K562 (cell line): Measurements from ENCODE around the gene ZNF738. TPM values are rescaled to one million over a fixed set of nuclear protein-coding genes. Genes with fewer than 3 reads are reported as not detected.

Source experiments
- PHF21A ChIP-seq: fragments of 450-650 bp; IDR thresholded peaks from 2 replicates; pipeline ENCODE4 v1.6.1; 2017; ENCODE audit warnings: low read depth, borderline replicate concordance
- XRCC4 ChIP-seq: IDR thresholded peaks from one replicate; pipeline ENCODE4 v1.6.1; 2011; ENCODE audit not compliant: insufficient read depth, insufficient read length; ENCODE audit errors: extremely low read depth
- ZNF263 ChIP-seq: sonication (generic); formaldehyde crosslinking; IDR thresholded peaks from 2 replicates; pipeline ENCODE4 v1.8.0; 2022; ENCODE audit warnings: mild to moderate bottlenecking, missing genetic modification reagents, borderline replicate concordance
- polyA plus RNA-seq, 8 experiments: library from polyadenylated mRNA; depleted of rRNA in 4 of 8; stranded (reverse) in 5 of 8; unstranded in 3 of 8; fragments of >200 nt; fragmentation: Nextera tagmentation in 2 of 8; fragmentation: Illumina TruSeq in 1 of 8; extraction: Ambion mirVana in 2 of 8; extraction: Trizol in 1 of 8; gene quantifications; 2 replicates each; pipeline versions ENCODE4 v1.2.1 to v1.2.3, GENCODE V29; 2011 to 2014; ENCODE audit warnings: inconsistent platforms in 1 of 8, missing spikeins in 1 of 8
- total RNA-seq, 7 experiments: library from RNA; depleted of rRNA in 6 of 7; stranded (reverse); fragments of >200 nt in 6 of 7; fragmentation: Illumina TruSeq in 2 of 7; extraction: Trizol in 2 of 7; gene quantifications; 2 replicates each; pipeline versions ENCODE4 v1.2.1 to v1.2.3, GENCODE V29; 2011 to 2021; ENCODE audit warnings: low replicate concordance in 1 of 7
- TF ChIP-seq, protein P1 (sequence below): sonication (generic); formaldehyde crosslinking; IDR thresholded peaks from 2 replicates; pipeline ENCODE4 v1.8.1; 2023; ENCODE audit warnings: missing genetic modification reagents, mild to moderate bottlenecking, borderline replicate concordance

The ZNF738 gene
- total and polyA plus RNA-seq, 9 of the 15 experiments (the other 6 are each of a cell fraction or from before 2014, with no cell fraction given), result 5.6 to 15.0 (median 8.6) TPM

- TF ChIP-seq, protein P1, sequence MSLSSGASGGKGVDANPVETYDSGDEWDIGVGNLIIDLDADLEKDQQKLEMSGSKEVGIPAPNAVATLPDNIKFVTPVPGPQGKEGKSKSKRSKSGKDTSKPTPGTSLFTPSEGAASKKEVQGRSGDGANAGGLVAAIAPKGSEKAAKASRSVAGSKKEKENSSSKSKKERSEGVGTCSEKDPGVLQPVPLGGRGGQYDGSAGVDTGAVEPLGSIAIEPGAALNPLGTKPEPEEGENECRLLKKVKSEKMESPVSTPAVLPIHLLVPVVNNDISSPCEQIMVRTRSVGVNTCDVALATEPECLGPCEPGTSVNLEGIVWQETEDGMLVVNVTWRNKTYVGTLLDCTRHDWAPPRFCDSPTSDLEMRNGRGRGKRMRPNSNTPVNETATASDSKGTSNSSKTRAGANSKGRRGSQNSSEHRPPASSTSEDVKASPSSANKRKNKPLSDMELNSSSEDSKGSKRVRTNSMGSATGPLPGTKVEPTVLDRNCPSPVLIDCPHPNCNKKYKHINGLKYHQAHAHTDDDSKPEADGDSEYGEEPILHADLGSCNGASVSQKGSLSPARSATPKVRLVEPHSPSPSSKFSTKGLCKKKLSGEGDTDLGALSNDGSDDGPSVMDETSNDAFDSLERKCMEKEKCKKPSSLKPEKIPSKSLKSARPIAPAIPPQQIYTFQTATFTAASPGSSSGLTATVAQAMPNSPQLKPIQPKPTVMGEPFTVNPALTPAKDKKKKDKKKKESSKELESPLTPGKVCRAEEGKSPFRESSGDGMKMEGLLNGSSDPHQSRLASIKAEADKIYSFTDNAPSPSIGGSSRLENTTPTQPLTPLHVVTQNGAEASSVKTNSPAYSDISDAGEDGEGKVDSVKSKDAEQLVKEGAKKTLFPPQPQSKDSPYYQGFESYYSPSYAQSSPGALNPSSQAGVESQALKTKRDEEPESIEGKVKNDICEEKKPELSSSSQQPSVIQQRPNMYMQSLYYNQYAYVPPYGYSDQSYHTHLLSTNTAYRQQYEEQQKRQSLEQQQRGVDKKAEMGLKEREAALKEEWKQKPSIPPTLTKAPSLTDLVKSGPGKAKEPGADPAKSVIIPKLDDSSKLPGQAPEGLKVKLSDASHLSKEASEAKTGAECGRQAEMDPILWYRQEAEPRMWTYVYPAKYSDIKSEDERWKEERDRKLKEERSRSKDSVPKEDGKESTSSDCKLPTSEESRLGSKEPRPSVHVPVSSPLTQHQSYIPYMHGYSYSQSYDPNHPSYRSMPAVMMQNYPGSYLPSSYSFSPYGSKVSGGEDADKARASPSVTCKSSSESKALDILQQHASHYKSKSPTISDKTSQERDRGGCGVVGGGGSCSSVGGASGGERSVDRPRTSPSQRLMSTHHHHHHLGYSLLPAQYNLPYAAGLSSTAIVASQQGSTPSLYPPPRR (CRISPR knock-in tag), result no peak
- TF ChIP-seq ZNF263 (CRISPR knock-in tag) (no peak), XRCC4 (no peak), PHF21A (no peak)
Observed at GRCh38 chr19:21328406-21328805, 30.4 kb upstream of the ZNF738 start (continued).
